Calu3 (cell line): ENCODE measurements around the gene CMIP. TPM values are rescaled to one million over a fixed set of nuclear protein-coding genes. Genes with fewer than 3 reads are reported as not detected.

Source experiments
- BruUV-seq: library from RNA; stranded (reverse); fragments of 400-500 nt; replicated peaks from 2 replicates; lab custom pipeline; 2021; lab: Mats Ljungman, UMichigan
- CTCF ChIA-PET: fragments of 300-600 bp; sonication (Branson Sonifier 250); formaldehyde crosslinking; loops from one replicate; lab custom pipeline; 2022; ENCODE audit warnings: antibody characterized with exemption; lab: Charles Lee
- DNase-seq: peaks from one replicate; pipeline ENCODE4 v3.0.0; 2022
- H3K27ac Mint-ChIP-seq: one replicate; pipeline ENCODE4 v1.8.0; 2022; ENCODE audit warnings: mixed read lengths; ENCODE audit not compliant: unreplicated experiment
- H3K27me3 Mint-ChIP-seq: one replicate; pipeline ENCODE4 v1.8.0; 2022; ENCODE audit warnings: mixed read lengths; ENCODE audit not compliant: unreplicated experiment
- H3K36me3 Mint-ChIP-seq: one replicate; pipeline ENCODE4 v1.8.0; 2022; ENCODE audit warnings: mild to moderate bottlenecking, moderate library complexity, mixed read lengths; ENCODE audit not compliant: insufficient read depth, unreplicated experiment
- H3K4me1 Mint-ChIP-seq: one replicate; pipeline ENCODE4 v1.8.0; 2022; ENCODE audit warnings: mild to moderate bottlenecking, low read depth, mixed read lengths; ENCODE audit not compliant: unreplicated experiment
- H3K4me3 Mint-ChIP-seq: one replicate; pipeline ENCODE4 v1.8.0; 2022; ENCODE audit warnings: mild to moderate bottlenecking, low read depth, moderate library complexity, mixed read lengths; ENCODE audit not compliant: unreplicated experiment
- H3K9me3 Mint-ChIP-seq: one replicate; pipeline ENCODE4 v1.8.0; 2022; ENCODE audit warnings: low read depth, mixed read lengths; ENCODE audit not compliant: unreplicated experiment
- intact Hi-C: fragments of 100-400 bp; cut with micrococcal nuclease; formaldehyde crosslinking; loops from one replicate; pipeline ENCODE4 v1.10.0; 2022; ENCODE audit not compliant: unreplicated experiment
- microRNA-seq: library from miRNA; unstranded; fragments of <30 nt; microRNA quantifications from one replicate; pipeline ENCODE4 v1.2.0, GENCODE V29; 2022
- total RNA-seq: library from RNA; stranded (reverse); gene quantifications from 2 replicates; pipeline ENCODE4 v1.2.3, GENCODE V29; 2022
- TF ChIP-seq, protein P1 (sequence below): fragments of 200-600 bp; IDR thresholded peaks from one replicate; pipeline ENCODE4 v1.8.0; 2022; ENCODE audit warnings: antibody characterized with exemption; ENCODE audit not compliant: unreplicated experiment

Gene CMIP
- total RNA-seq, 1 experiment from 2014 or later: 82.7 TPM

DNA sequence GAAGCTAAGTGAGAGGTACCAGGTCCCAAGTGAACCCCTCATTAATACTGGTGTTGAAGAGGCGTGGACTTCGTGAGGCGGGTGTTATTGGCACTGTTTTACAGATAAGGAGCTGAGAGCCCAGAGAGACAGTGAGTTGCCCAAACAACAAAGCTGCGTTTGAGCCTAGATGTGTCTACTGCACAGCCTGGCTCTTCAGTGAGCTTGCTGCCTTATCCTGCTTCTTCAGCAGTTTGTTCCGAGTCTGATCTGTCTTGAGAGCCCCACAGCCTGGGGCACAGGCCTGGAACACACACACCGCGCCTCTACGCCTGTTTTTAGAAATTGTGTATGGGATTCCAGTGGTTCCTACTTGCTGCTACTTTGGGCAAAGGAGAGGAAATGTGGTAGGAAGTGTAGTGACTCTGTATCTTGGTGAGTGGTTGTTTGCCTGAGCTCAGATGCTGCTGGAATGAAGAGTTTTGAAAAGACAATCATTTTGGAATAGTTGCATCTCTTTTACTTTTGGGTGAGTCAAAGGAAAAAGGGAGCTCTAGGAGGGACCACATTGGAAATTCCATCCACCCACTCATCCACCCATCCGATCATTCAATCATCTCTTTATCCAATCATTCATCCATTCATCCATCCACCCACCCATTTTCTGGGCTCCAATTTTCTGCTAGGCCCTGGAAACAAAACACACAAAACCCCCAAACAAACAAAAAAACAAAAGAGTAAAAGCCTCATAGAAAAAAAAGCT is 312.2 kb downstream of the CMIP start:
- Mint-ChIP-seq H3K27me3 (no peaks in the 10 kb centered on the region), H3K27ac (no peak overlapping the region), H3K4me3 (no peak overlapping the region), H3K9me3 (no peaks in the 10 kb centered on the region), H3K4me1 (peaks cover 22% of the 10 kb centered on the region), H3K36me3 (peaks cover 8% of the 10 kb centered on the region)
- TF ChIP-seq, protein P1, sequence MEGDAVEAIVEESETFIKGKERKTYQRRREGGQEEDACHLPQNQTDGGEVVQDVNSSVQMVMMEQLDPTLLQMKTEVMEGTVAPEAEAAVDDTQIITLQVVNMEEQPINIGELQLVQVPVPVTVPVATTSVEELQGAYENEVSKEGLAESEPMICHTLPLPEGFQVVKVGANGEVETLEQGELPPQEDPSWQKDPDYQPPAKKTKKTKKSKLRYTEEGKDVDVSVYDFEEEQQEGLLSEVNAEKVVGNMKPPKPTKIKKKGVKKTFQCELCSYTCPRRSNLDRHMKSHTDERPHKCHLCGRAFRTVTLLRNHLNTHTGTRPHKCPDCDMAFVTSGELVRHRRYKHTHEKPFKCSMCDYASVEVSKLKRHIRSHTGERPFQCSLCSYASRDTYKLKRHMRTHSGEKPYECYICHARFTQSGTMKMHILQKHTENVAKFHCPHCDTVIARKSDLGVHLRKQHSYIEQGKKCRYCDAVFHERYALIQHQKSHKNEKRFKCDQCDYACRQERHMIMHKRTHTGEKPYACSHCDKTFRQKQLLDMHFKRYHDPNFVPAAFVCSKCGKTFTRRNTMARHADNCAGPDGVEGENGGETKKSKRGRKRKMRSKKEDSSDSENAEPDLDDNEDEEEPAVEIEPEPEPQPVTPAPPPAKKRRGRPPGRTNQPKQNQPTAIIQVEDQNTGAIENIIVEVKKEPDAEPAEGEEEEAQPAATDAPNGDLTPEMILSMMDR: no peak
- CTCF ChIA-PET: interaction anchor here (0.6 to 1.3 kb wide), 2 partner anchors 11 to 709 kb away, joined by 3 to 7 read pairs; no protein-coding TSS in a partner anchor
- no TSS peak for BruUV-seq
- no peak for DNase-seq
- intact Hi-C loops: no loop called here

DNA sequence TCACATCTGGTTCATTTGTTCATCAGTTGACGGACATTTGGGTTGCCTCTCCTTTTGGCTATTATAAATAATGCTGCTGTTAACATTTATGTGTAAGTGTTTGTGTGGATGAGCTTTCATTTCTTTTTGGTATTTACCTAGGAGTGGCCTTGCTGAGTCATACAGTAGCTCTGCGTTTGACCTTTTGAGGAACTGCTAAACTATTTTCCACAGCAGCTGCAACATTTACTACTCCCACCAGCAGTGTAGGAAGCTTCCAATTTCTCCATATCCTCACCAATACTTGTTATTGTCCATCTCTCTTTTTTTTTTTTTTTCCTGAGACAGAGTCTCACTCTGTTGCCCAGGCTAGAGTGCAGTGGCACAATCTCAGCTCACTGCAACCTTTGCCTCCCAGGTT is 313.8 kb downstream of the CMIP start:
- H3K9me3 Mint-ChIP-seq: no peaks in the 10 kb centered on the region
- peaks cover 8% of the 10 kb centered on the region for H3K36me3 Mint-ChIP-seq
- peak; percentile 32 for DNase-seq
- no peaks in the 10 kb centered on the region for H3K27me3 Mint-ChIP-seq
- peak overlapping the region; percentile 56 for H3K27ac Mint-ChIP-seq
- intact Hi-C loops: no loop called here
- no TSS peak for BruUV-seq
- CTCF ChIA-PET: interaction anchor here (0.7 to 1.0 kb wide), 4 partner anchors 10 to 839 kb away, joined by 3 to 6 read pairs (median 4); no protein-coding TSS in a partner anchor
- peaks cover 22% of the 10 kb centered on the region for H3K4me1 Mint-ChIP-seq
- TF ChIP-seq, protein P1: no peak
- H3K4me3 Mint-ChIP-seq: no peak overlapping the region

Small RNA genes within 50 kb of the gene (microRNA-seq; reads per million reads assigned to microRNA genes)
- not detected for gene MIR6504
- gene MIR7854: 32.0 reads per million, percentile 51 among the genes with 10 or more reads in this experiment

Other genes with a start within 250 kb of the CMIP start
- gene BCO1, start 206.1 kb upstream of the CMIP start, total RNA-seq: 6.6 and 9.1 TPM in 2 replicates
- 17.6 and 22.0 TPM in 2 replicates for gene GAN, start 129.8 kb upstream of the CMIP start, total RNA-seq